Measurements from ENCODE around the gene GARS1.
"Not testable (repeated sequence)": the region's sequence is repeated elsewhere in the genome, so short reads cannot be mapped to it uniquely, and the experiment has no call there.

Gene GARS1

GRCh38 chr7:30630986-30631385 is 36.3 kb downstream of the GARS1 start:
- DNase-seq, result no peak

GRCh38 chr7:30633223-30633622 is 38.5 kb downstream of the GARS1 start:
- no peak for DNase-seq

GRCh38 chr7:30634193-30634626 is 39.5 kb downstream of the GARS1 start:
- no peak for DNase-seq

- no peak for DNase-seq
Observed at GRCh38 chr7:30634634-30635201, 40.0 kb downstream of the GARS1 start.

GRCh38 chr7:30635798-30636197 is 41.1 kb downstream of the GARS1 start:
- DNase-seq, result no peak

GRCh38 chr7:30642322-30642721 is 47.6 kb downstream of the GARS1 start:
- not testable (repeated sequence) for DNase-seq

GRCh38 chr7:30642789-30643188 is 48.1 kb downstream of the GARS1 start:
- no peak for DNase-seq

GRCh38 chr7:30644286-30644955 is 49.7 kb downstream of the GARS1 start:
- no peak for DNase-seq

GRCh38 chr7:30645661-30646060 is 51.0 kb downstream of the GARS1 start:
- no peak for DNase-seq

- no peak for DNase-seq
Observed at GRCh38 chr7:30646154-30646553, 51.5 kb downstream of the GARS1 start.

GRCh38 chr7:30647589-30648364 is 53.1 kb downstream of the GARS1 start:
- no peak for DNase-seq

- no peak for DNase-seq
Observed at GRCh38 chr7:30648744-30649540, 54.3 kb downstream of the GARS1 start.

- no peak for DNase-seq
Observed at GRCh38 chr7:30649717-30650420, 55.2 kb downstream of the GARS1 start.

- DNase-seq, result no peak
Observed at GRCh38 chr7:30650421-30650808, 55.7 kb downstream of the GARS1 start.

GRCh38 chr7:30652132-30652531 is 57.5 kb downstream of the GARS1 start:
- no peak for DNase-seq

- DNase-seq, result no peak
Observed at GRCh38 chr7:30652698-30653641, 58.3 kb downstream of the GARS1 start.

GRCh38 chr7:30654296-30655090 is 59.8 kb downstream of the GARS1 start:
- no peak for DNase-seq

GRCh38 chr7:30655096-30655970 is 60.7 kb downstream of the GARS1 start:
- no peak for DNase-seq
